Panc1 (cell line): ENCODE results near the gene CFAP410. TPM values are rescaled to one million over a fixed set of nuclear protein-coding genes. Genes with fewer than 3 reads are reported as not detected.

Experiments
- ATAC-seq: fragments of 200-7000 bp; cut with Tn5 transposase; 2 replicates; pipeline ENCODE4 v1.9.1; 2020; ENCODE audit warnings: mild to moderate bottlenecking, moderate library complexity
- BruUV-seq: library from RNA; stranded (reverse); fragments of 400-500 nt; replicated peaks from 2 replicates; lab custom pipeline; 2021; lab: Mats Ljungman, UMichigan
- CTCF ChIA-PET: fragments of 300-600 bp; sonication (Branson Sonifier 250); formaldehyde crosslinking; loops from one replicate; lab custom pipeline; 2022; ENCODE audit warnings: antibody characterized with exemption; lab: Charles Lee
- POLR2A ChIA-PET: fragments of 300-600 bp; sonication (Branson Sonifier 250); formaldehyde crosslinking; loops from one replicate; lab custom pipeline; 2022; ENCODE audit warnings: antibody characterized with exemption; lab: Charles Lee
- DNase-seq: peaks from one replicate; pipeline ENCODE4 v3.0.0-alpha.2; 2010; ENCODE audit warnings: low read depth, low spot score
- H3K27ac ChIP-seq: 2 replicates; pipeline ENCODE4 v1.5.1; 2011; ENCODE audit warnings: mild to moderate bottlenecking, low read length, inconsistent platforms
- H3K27me3 ChIP-seq: fragments of 200-500 bp; sonication (Bioruptor generic); 2 replicates; pipeline ENCODE4 v1.6.0; 2014; ENCODE audit warnings: low read length, inconsistent platforms; ENCODE audit not compliant: control insufficient read depth, insufficient read depth
- H3K36me3 ChIP-seq: fragments of 200-500 bp; sonication (Bioruptor generic); 2 replicates; pipeline ENCODE4 v1.5.1; 2014; ENCODE audit warnings: inconsistent platforms, mild to moderate bottlenecking, low read length, moderate library complexity; ENCODE audit not compliant: control insufficient read depth, insufficient read depth
- H3K4me1 ChIP-seq: 2 replicates; pipeline ENCODE4 v1.5.1; 2011; ENCODE audit warnings: inconsistent platforms, mild to moderate bottlenecking, low read length, moderate library complexity; ENCODE audit not compliant: control insufficient read depth, insufficient read depth
- H3K4me3 ChIP-seq, 2 experiments: 2 replicates each; pipeline ENCODE4 v1.5.1; 2011 to 2012; ENCODE audit warnings: low read depth in 2 of 2, low read length in 2 of 2, mild to moderate bottlenecking in 2 of 2, inconsistent platforms in 1 of 2, moderate library complexity in 1 of 2
- H3K9me3 ChIP-seq: fragments of 200-500 bp; sonication (Bioruptor generic); 2 replicates; pipeline ENCODE4 v1.5.1; 2014; ENCODE audit warnings: low read depth, mild to moderate bottlenecking, inconsistent platforms, low read length, moderate library complexity; ENCODE audit not compliant: control insufficient read depth, insufficient read depth
- CTCF ChIP-seq: fragments of 450-650 bp; IDR thresholded peaks from 2 replicates; pipeline ENCODE4 v1.5.1; 2017; ENCODE audit warnings: mild to moderate bottlenecking
- POLR2AphosphoS5 ChIP-seq: IDR thresholded peaks from 2 replicates; pipeline ENCODE4 v1.6.1; 2012; ENCODE audit warnings: mild to moderate bottlenecking, low read depth, low read length, moderate library complexity
- SIN3A ChIP-seq: IDR thresholded peaks from 2 replicates; pipeline ENCODE4 v1.6.1; 2012; ENCODE audit warnings: low read depth, mild to moderate bottlenecking, low read length, moderate library complexity, borderline replicate concordance; ENCODE audit not compliant: insufficient read depth
- TCF7L2 ChIP-seq: IDR thresholded peaks from 2 replicates; pipeline ENCODE4 v1.6.1; 2011; ENCODE audit warnings: mild to moderate bottlenecking, low read depth, low read length, inconsistent platforms
- in situ Hi-C: cut with HindIII; loops from 2 replicates; pipeline ENCODE4 v1.10.0; 2016; ENCODE audit warnings: low sequenced_read_pairs, low pct_unique_long_range_greater_than_20kb
- intact Hi-C: fragments of 100-400 bp; cut with micrococcal nuclease; formaldehyde crosslinking; loops from one replicate; pipeline ENCODE4 v1.10.0; 2022; ENCODE audit not compliant: unreplicated experiment
- total RNA-seq: library from RNA; stranded (reverse); gene quantifications from one replicate; pipeline ENCODE4 v1.2.1, GENCODE V29; 2021; ENCODE audit not compliant: unreplicated experiment
- TF ChIP-seq, protein P1 (sequence below), 2 experiments: IDR thresholded peaks; 2 replicates each; pipeline ENCODE4 v1.6.1; 2011 to 2012; ENCODE audit warnings: low read depth in 2 of 2, control low read depth in 1 of 2, low read length in 1 of 2, mild to moderate bottlenecking in 1 of 2, moderate library complexity in 1 of 2; ENCODE audit not compliant: insufficient read depth in 1 of 2

CFAP410 gene
- total RNA-seq, 1 experiment from 2014 or later = 11.8 TPM

- POLR2A ChIA-PET = no interaction called here
- in situ Hi-C loops = no loop called here
- ATAC-seq (no peak), DNase-seq (no peak)
- Histone ChIP-seq H3K9me3 (no peaks in the 10 kb centered on the region), H3K27me3 (no peaks in the 10 kb centered on the region), H3K36me3 (no peaks in the 10 kb centered on the region), H3K4me3 (no peak overlapping the region), H3K4me1 (no peaks in the 10 kb centered on the region), H3K27ac (no peak overlapping the region)
- BruUV-seq = no TSS peak
- CTCF ChIA-PET = no interaction called here
- TF ChIP-seq CTCF (no peak), TCF7L2 (no peak), SIN3A (no peak), POLR2AphosphoS5 (no peak)
- TF ChIP-seq, protein P1, sequence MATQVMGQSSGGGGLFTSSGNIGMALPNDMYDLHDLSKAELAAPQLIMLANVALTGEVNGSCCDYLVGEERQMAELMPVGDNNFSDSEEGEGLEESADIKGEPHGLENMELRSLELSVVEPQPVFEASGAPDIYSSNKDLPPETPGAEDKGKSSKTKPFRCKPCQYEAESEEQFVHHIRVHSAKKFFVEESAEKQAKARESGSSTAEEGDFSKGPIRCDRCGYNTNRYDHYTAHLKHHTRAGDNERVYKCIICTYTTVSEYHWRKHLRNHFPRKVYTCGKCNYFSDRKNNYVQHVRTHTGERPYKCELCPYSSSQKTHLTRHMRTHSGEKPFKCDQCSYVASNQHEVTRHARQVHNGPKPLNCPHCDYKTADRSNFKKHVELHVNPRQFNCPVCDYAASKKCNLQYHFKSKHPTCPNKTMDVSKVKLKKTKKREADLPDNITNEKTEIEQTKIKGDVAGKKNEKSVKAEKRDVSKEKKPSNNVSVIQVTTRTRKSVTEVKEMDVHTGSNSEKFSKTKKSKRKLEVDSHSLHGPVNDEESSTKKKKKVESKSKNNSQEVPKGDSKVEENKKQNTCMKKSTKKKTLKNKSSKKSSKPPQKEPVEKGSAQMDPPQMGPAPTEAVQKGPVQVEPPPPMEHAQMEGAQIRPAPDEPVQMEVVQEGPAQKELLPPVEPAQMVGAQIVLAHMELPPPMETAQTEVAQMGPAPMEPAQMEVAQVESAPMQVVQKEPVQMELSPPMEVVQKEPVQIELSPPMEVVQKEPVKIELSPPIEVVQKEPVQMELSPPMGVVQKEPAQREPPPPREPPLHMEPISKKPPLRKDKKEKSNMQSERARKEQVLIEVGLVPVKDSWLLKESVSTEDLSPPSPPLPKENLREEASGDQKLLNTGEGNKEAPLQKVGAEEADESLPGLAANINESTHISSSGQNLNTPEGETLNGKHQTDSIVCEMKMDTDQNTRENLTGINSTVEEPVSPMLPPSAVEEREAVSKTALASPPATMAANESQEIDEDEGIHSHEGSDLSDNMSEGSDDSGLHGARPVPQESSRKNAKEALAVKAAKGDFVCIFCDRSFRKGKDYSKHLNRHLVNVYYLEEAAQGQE (IDR thresholded peaks at IDR 0.05; ENCODE audit: insufficient read depth in 1 of 2, low read depth in 2 of 2, low read length in 1 of 2) = no peak
- intact Hi-C loops = no loop called here
Measured at GRCh38 chr21:44379991-44380865, 41.0 kb upstream of the CFAP410 start.

DNA sequence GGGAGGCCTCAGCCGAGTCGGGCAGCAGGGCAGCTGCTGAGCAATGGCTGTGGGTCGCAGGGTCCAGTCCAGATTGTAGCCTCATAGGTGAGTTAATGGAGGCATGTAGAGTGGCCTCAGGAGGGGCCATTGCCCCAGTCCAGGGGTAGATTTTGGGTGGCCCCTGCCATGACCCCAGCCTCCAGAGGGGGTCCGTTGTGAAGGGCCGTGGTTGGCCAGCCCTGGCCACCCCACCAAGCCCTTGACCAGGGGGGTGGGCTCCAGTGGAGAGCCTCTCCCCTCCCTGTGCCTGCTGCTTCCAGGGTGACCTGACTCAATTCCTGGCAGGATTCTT, 40.3 kb upstream of the CFAP410 start:
- no peaks in the 10 kb centered on the region for H3K9me3 ChIP-seq
- ChIA-PET POLR2A (no interaction called here), CTCF (no interaction called here)
- H3K4me3 ChIP-seq = no peak overlapping the region
- in situ Hi-C loops = no loop called here
- BruUV-seq = no TSS peak
- DNase-seq (no peak), ATAC-seq (no peak)
- TF ChIP-seq POLR2AphosphoS5 (no peak), CTCF (no peak)
- H3K4me1 ChIP-seq = no peaks in the 10 kb centered on the region
- H3K27me3 ChIP-seq = no peaks in the 10 kb centered on the region
- H3K36me3 ChIP-seq = no peaks in the 10 kb centered on the region
- intact Hi-C loops = no loop called here
- no peak overlapping the region for H3K27ac ChIP-seq
